Stimulated activated CD4-positive, alpha-beta T cell treated with anti-CD3 and anti-CD28 coated beads, Interleukin-4, amount 100 ng/mL, for 48 hours (primary cell): ENCODE measurements around the gene RBM24.

Experiments
- DNase-seq, 2 donors: peaks; one replicate each; pipeline ENCODE4 v3.0.0-alpha.2; 2020; ENCODE audit warnings: low read depth in 2 of 2

RBM24 gene

GRCh38 chr6:17281100-17281496 lies at the start of gene RBM24:
RBM24 (plus strand) TSS chr6:17281361; CDS start chr6:17281582, 221 bp downstream.
- peak; percentile 34 to 36 for DNase-seq

DNA sequence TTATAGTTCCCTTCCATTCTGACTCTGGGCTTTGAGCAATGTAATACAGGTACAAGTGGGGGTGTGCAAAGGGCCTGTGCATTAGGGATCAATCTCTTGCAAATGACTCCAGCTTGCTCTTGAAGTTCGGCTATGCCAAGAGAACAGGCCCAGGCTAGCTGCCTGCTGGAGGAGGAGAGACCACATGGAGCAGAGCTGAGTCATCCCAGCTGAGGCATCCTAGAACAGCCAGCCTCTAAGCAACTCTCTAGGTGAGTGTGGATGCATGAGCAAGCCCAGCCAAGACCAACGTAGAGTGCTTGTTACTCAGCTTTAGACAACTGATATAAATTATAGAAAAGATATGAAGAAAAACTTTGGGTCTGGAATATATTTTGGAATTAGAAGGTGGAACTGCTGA lies 47.6 kb upstream of the RBM24 start:
- DNase-seq: no peak

GRCh38 chr6:17237246-17237645 lies 43.9 kb upstream of the RBM24 start:
- no peak for DNase-seq

GRCh38 chr6:17239260-17239659 lies 41.9 kb upstream of the RBM24 start:
- no peak for DNase-seq

DNA sequence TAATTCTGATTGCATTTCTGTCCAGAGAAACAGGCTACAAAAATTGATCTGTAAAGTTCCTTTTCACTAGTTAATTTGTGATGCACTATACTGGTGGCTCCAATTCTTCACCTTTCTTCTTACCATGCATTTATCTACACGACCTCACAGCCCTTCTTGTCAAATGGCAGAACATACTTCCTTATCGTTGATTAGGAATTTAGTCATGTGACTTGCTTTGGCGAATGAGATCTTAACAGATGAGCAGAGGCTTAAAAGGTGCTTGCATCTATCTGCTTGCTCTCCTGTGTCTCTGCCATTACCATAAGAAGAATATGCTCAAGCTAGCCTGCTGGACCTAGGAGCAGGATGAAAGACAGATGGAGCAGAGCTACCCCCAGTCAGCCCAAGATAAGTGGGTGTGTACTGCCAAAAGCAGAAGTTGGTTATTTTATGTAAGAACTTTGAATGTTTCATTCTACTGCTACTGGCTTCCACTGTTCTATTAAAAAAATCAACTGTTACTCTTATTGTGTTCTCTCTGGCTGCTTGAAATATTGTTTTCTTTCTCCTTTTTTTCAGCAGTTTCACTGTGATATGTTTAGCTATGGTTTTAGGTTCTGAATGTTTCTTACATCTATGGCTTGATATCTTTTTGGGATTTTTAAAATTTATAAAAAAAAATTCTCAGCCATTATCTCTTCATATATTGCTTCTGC lies 40.2 kb upstream of the RBM24 start:
- DNase-seq: no peak

DNA sequence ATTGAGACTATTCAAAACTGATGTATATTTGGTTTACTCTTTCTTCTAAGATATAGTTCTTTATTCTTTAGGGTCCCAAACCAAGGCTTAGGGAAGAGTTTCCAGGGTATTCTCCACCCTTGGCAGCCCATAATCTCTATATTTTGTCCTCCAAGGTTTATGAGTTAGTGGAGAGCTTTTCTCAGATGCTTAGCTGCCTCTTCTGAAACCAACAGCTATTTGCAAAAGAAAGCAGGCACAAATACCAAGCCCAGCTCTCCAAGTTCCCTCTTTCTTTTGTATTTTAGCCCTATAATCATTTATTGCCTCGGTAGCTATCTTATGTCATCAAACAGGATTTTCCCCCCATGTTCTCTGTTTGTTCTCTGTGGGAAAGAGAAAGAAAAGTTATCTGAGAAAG lies 39.1 kb upstream of the RBM24 start:
- no peak for DNase-seq

- DNase-seq: no peak
Measured at GRCh38 chr6:17250237-17250636, 30.9 kb upstream of the RBM24 start.

DNA sequence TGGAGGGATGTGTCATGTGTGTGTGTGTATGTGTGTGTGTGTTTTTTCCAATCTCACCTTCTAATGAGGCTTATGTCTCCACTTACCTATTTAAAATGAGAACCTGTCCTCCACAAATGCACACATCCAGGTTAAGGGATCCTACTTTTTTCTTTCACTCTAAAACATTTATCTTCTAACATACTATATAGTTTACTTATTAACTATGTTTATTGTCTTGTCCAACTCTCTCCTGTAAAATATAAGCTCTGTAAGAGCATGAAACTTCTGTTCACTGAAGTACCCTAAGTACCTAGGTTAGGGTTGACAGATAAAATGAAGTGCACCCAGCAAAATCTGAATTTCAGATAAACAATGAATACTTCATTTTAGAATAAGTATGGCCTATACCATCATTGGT lies 29.2 kb upstream of the RBM24 start:
- no peak for DNase-seq

- no peak for DNase-seq
Measured at GRCh38 chr6:17258749-17259148, 22.4 kb upstream of the RBM24 start.

DNA sequence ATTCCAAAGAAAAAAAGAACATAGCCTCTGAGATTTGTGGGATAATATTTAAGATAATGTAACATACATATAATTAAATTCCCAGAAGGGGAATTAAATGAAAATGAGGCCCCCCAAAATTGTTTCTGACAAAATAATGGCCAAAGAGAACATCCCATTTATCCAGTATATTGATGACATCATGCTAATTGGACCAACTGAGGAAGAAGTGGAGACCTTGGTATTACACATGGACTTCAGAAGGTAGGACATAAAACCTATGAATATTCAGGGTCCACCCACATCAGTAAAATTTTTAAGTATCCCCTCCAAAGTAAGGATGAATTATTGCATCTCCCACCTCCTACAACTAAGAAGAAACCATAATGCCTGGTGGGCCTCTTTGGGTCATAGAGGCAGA lies 15.6 kb upstream of the RBM24 start:
- no peak for DNase-seq

DNA sequence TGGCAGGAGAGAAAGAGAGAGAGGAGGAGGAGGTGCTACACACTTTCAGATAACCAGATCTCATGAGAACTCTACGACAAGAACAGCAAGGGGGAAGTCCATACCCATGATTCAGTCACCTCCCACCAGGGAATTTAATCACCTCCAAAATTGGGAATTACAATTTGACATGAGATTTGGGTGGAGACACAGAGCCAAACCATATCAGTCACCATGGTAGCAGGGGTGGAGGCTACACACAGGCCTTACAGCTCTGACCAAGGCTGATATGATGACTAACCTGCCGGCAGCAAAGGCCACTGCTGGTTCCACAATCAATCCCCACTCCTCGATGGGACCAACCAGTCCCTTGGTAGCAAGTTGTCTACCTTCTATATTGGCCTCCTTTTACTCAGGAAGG lies 13.6 kb upstream of the RBM24 start:
- DNase-seq: no peak

DNA sequence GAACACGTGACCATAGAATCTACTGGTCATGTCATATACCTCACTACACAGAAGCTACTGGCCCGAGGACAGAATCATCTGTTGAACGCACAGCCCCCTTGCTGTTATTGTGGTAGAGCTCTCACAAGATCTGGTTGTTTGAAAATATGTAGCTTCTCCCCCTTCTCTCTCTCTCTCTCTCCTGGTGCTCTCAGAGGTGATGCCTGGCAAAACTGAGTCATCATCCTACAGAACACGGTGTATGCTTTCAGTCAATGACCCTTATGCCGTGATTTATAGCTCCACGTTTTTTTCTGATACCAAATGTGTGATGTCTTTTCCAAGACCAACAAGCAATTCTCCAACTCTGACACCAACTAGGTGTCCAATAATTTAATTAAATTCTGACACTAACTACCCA lies 13.0 kb upstream of the RBM24 start:
- DNase-seq: no peak

DNA sequence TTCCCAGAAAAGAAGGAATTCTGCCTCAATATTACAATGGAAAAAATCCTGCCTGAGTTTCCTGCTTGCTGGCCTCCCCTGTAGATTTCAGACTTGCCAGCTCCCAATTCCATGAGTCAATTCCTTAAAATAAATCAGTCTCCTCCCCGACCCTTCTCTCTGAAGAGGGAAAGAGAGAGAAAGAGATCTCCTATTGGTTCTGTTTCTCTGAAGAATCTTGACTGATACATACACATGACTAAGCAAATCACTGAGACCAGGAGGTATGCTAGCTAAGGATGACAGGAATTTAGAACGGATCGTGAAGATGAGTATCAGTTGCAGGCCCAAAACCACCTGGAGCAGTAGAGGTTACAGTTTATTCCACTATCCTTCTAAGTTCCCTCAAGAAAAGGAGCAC lies 11.3 kb upstream of the RBM24 start:
- no peak for DNase-seq

- no peak for DNase-seq
Measured at GRCh38 chr6:17271628-17272027, 9.5 kb upstream of the RBM24 start.

DNA sequence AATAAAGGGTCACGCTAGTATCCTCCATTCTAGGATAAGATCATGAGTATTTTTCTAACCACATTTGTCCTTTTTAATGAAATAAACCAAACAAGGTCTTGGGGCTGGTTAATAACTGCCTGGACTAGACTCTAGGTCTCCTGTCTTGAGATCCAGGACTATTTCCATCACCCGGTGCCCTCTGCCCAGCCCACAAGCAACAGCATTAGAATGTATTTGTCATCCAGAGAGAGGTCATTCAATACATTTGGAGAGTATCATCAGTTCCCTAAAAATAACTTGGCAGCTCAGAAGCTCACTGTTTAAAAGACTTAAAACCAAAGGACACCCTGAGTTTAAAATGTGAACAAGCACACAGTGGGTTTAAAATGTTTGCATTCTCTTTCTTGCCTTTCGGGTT lies 4.4 kb upstream of the RBM24 start:
- no peak for DNase-seq

DNA sequence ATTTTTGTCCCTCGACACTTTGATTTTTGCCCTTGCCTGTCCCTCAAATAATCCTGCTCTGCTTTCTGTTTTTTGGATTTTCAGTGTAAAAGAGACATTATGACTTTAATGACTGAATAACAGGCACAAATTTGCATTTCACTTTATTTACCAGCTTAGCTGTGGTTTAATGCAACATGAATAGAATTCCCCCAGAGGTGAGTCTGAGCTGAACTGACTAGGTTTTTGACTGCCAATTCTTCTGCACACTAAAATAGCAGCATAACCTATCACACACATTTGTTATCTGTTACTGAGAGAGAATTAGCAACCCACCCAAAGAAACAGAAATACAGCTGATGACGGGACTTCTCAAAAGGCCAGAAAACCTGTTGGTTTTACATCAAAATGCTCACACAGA lies 3.9 kb upstream of the RBM24 start:
- no peak for DNase-seq

DNA sequence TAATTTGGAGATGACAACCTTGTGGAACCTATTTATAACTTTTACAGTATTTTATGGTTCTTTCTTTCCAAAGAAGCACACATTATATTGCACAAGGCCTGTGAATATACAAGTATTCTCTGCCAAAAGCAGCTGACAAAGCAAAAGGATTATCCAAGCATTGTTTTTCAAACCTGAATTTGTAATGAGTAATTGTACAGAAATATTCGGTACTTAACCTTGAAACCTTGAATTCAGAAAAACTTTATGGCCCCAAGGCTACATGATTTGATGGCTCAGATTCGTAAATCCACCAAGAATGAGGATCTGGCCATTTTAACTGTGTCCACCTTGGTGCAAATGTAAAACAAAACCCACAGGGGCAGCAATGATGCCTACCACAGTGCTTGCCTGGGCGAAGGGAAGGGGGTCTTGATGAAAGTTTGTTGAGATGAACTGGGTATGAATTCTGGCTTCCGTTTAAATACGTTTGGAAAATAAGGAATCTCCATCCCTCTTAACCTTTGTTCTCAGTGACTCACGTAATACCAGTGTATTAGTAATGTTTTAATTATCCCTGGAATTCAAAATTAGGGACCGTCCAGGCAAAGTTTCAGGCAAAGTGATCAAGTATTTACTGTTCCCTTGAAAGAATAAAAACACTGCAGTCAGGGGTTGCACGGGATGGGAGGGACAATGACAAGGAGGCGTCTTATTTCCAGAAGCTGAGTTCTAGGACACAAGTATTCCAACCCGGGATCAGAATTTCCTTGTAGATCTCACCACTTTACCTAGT lies 2.7 kb upstream of the RBM24 start:
- DNase-seq: no peak

GRCh38 chr6:17280138-17280537 lies 1.0 kb upstream of the RBM24 start:
- DNase-seq: no peak

DNA sequence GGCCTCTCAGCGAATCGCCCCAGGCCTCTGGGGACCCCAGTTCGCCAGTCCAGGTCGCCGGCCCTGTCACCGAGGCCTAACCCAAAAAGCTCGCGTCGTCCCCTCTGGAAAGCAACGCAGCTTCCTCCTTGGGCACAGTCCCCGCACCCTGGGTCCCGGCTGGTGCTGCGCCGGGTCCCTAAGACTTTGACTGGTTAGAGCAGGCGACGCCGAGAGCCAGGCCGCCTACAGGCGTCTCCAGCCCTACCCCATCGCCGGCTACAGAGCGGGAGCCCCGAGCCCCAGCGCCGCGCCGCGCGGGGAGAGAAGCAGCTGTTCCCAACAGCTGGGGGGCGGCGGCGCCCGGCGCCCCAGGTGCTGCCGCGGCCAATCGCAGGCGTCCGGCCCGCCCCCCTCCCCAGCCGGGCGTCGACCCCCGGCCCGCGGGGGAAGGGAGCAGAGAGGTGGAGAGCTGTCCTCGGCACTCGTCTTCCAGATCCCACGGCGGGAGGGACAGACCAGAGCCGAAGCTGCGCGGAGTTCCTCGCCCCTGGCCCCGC lies 540 bp upstream of the RBM24 start:
- DNase-seq: peak in 1 of 2 donors; percentile 2

DNA sequence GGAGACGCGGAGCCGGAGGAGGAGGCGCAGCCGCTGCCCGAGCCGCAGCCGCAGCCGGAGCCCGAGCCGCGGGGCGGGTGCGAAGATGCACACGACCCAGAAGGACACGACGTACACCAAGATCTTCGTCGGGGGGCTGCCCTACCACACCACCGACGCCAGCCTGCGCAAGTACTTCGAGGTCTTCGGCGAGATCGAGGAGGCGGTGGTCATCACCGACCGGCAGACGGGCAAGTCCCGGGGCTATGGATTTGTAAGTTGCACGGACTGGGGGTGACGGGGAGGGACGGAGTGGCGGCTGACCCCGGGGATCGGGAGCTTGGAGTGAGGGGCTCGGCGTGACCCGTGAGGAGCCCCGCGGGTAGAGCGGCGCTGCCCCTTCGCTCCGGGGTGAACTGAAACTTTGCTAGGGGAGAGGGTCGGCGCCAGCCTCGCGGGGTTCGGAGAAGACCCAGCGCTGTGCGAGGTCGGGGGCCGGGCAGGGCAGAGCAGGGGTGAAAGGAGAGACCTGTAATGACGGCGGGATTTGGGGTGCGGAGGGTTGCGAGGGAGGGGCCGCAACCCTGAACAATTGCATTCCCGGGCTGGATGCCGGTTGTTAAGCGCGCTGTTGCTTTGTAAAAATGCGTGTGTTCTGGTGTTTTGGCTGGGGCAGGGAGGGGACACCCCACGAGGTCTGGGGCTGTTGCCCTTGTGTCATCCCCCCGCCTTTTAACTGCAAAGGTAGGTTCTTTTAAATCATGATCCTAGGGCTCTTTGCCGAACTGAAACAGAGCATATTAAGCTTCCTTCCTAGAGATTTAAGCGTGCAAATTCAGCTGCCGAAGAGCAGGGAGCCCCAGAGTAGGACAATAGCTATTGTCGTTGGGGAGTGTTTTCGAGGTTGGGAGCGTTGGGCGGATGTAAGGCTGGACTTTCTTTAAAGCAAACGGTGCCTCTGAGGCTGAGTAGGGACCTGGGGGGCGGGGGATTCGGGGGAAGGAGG lies 628 bp downstream of the RBM24 start:
- DNase-seq: no peak

DNA sequence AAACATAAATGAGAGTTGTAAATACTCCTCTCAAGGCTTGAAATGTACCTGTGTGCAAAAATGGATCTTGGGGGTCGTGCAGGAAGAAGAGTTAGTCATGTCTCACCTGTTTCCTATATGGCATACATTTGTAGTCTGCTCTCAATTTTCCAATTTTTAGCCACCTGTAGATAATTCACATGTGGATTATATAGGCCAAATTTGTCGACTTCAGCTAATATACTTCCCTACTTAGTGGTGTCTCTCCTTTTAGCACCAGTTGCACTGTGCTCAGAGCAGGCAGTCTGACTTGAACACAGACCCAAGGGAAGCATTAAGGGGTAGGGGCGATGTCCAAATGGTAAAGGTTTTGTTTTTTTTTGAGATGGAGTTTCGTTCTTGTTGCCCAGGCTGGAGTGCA lies 1.9 kb downstream of the RBM24 start:
- DNase-seq: no peak

GRCh38 chr6:17289630-17290061 lies 8.5 kb downstream of the RBM24 start:
- DNase-seq: no peak
